MM.1S (cell line): ENCODE data around the gene RPTOR.
A peak's percentile ranks its signal among the peaks of the same experiment; 100 is the strongest.

ENCODE experiments used
- DNase-seq: peaks from one replicate; pipeline ENCODE4 v3.0.0-alpha.2; 2015
- H2AFZ ChIP-seq: fragments of 300-600 bp; sonication (generic); 2 replicates; pipeline ENCODE4 v1.6.0; 2016; ENCODE audit warnings: antibody characterized with exemption, low read length
- H3F3A ChIP-seq: fragments of 300-600 bp; sonication (generic); 2 replicates; pipeline ENCODE4 v1.6.1; 2016; ENCODE audit warnings: mild to moderate bottlenecking, antibody characterized with exemption, low read length, moderate library complexity, mixed read lengths; ENCODE audit not compliant: insufficient read depth
- H3K27ac ChIP-seq: fragments of 300-600 bp; sonication (generic); 2 replicates; pipeline ENCODE4 v1.5.1; 2016; ENCODE audit warnings: mild to moderate bottlenecking, low read length
- H3K27me3 ChIP-seq: fragments of 300-600 bp; sonication (generic); replicated peaks from 2 replicates; pipeline ENCODE4 v1.6.0; 2016; ENCODE audit warnings: low read length; ENCODE audit not compliant: insufficient read depth
- H3K36me3 ChIP-seq: fragments of 300-600 bp; sonication (generic); replicated peaks from 2 replicates; pipeline ENCODE4 v1.6.1; 2016; ENCODE audit warnings: mild to moderate bottlenecking, low read length, mixed read lengths; ENCODE audit not compliant: insufficient read depth
- H3K4me1 ChIP-seq: fragments of 300-600 bp; sonication (generic); 2 replicates; pipeline ENCODE4 v1.6.1; 2016; ENCODE audit warnings: low read length, mixed read lengths
- H3K4me2 ChIP-seq: fragments of 300-600 bp; sonication (generic); 2 replicates; pipeline ENCODE4 v1.6.0; 2016; ENCODE audit warnings: low read depth, low read length
- H3K4me3 ChIP-seq: fragments of 300-600 bp; sonication (generic); 2 replicates; pipeline ENCODE4 v1.5.1; 2016; ENCODE audit warnings: low read length, mixed read lengths
- H3K79me2 ChIP-seq: fragments of 300-600 bp; sonication (generic); 2 replicates; pipeline ENCODE4 v1.6.1; 2016; ENCODE audit warnings: mixed run types, low read length, mixed read lengths
- H3K9ac ChIP-seq: fragments of 300-600 bp; sonication (generic); 2 replicates; pipeline ENCODE4 v1.6.1; 2016; ENCODE audit warnings: low read length, mixed read lengths
- H3K9me2 ChIP-seq: fragments of 300-600 bp; sonication (generic); replicated peaks from 2 replicates; pipeline ENCODE4 v1.6.1; 2016; ENCODE audit warnings: mild to moderate bottlenecking, low read length, mixed read lengths; ENCODE audit not compliant: insufficient read depth
- H3K9me3 ChIP-seq: fragments of 300-600 bp; sonication (generic); replicated peaks from 2 replicates; pipeline ENCODE4 v1.6.1; 2016; ENCODE audit warnings: mild to moderate bottlenecking, low read length, mixed read lengths; ENCODE audit not compliant: insufficient read depth
- H4K20me1 ChIP-seq: fragments of 300-600 bp; sonication (generic); 2 replicates; pipeline ENCODE4 v1.6.1; 2016; ENCODE audit warnings: mild to moderate bottlenecking, low read length, moderate library complexity, mixed read lengths; ENCODE audit not compliant: insufficient read depth
- EZH2 ChIP-seq: fragments of 300-600 bp; sonication (generic); optimal IDR thresholded peaks from 2 replicates; pipeline ENCODE3; 2017; ENCODE audit warnings: low read depth, mild to moderate bottlenecking, antibody characterized with exemption, low read length, mixed read lengths
- EZH2phosphoT487 ChIP-seq: fragments of 300-600 bp; sonication (generic); IDR thresholded peaks from 2 replicates; pipeline ENCODE4 v1.6.1; 2018; ENCODE audit warnings: antibody characterized with exemption, low read length
- TF ChIP-seq, protein P1 (sequence below): fragments of 300-600 bp; sonication (generic); IDR thresholded peaks from 2 replicates; pipeline ENCODE4 v1.5.1; 2016; ENCODE audit warnings: antibody characterized with exemption, low read length, mixed read lengths

RPTOR gene, protein sequence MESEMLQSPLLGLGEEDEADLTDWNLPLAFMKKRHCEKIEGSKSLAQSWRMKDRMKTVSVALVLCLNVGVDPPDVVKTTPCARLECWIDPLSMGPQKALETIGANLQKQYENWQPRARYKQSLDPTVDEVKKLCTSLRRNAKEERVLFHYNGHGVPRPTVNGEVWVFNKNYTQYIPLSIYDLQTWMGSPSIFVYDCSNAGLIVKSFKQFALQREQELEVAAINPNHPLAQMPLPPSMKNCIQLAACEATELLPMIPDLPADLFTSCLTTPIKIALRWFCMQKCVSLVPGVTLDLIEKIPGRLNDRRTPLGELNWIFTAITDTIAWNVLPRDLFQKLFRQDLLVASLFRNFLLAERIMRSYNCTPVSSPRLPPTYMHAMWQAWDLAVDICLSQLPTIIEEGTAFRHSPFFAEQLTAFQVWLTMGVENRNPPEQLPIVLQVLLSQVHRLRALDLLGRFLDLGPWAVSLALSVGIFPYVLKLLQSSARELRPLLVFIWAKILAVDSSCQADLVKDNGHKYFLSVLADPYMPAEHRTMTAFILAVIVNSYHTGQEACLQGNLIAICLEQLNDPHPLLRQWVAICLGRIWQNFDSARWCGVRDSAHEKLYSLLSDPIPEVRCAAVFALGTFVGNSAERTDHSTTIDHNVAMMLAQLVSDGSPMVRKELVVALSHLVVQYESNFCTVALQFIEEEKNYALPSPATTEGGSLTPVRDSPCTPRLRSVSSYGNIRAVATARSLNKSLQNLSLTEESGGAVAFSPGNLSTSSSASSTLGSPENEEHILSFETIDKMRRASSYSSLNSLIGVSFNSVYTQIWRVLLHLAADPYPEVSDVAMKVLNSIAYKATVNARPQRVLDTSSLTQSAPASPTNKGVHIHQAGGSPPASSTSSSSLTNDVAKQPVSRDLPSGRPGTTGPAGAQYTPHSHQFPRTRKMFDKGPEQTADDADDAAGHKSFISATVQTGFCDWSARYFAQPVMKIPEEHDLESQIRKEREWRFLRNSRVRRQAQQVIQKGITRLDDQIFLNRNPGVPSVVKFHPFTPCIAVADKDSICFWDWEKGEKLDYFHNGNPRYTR (N-terminal part only)

DNA sequence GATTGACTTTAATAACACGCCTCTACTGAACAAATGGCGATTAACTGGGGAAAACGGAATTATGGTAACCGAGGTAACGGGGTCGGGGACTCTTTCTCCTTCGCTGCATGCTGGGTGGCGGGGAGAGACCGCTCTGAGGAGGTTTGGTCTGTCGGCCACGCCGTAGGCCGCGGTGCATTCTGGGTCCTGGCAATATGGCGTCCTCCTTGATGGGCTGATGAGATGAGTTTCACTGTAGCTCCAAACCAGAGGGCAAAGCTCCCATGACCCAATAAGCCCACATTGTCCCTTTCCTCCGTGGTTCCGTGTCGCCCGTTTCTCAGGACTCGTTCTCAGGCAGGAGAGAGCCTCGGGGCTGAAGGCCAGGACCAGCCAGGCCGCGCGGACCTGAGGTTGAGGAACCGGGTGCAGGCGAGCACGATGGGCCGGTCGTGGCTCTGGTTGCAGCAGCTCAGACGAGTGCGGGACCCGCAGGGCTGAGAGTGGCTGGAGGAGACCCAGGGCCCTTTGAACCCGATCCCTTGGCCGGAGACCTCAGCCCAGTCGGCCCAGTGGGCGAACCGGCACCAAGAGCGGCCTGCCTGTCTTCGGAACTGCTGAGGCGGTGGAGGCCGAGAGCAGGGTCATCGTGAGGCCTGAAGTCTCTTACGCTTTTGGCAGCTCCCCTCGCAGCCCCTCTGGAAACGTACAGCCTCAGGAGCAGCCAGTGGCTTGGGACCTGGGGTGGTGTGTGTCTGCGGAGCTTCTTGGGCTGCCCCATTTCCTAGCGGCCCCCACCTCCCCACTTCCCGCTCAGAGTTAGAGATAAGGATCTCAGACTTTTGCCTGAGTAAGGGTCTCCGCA, at the start of gene RPTOR:
TSS of gene RPTOR (plus strand) at position 184 of the 844 bp plus-strand sequence. CDS start 792 bp downstream, outside the sequence.
- Histone ChIP-seq H3K36me3 (no peaks in the 10 kb centered on the region), H2AFZ (peak within 1 kb of the TSS; percentile 71), H3K9me2 (no peaks in the 10 kb centered on the region), H3K27ac (peak within 1 kb of the TSS; percentile 40; the same call in 1 of the 2 replicates), H3K4me3 (peak within 1 kb of the TSS; percentile 94), H3K27me3 (peaks cover 35% of the 10 kb centered on the region), H3K4me1 (peaks cover 10% of the 10 kb centered on the region), H3K9me3 (no peaks in the 10 kb centered on the region), H4K20me1 (no peaks in the 10 kb centered on the region), H3K79me2 (peaks cover 51% of the 10 kb centered on the region), H3K4me2 (peak within 1 kb of the TSS; percentile 96), H3K9ac (peak within 1 kb of the TSS; percentile 96), H3F3A (no peaks in the 10 kb centered on the region)
- TF ChIP-seq EZH2phosphoT487 (no peak), EZH2 (no peak)
- TF ChIP-seq, protein P1, sequence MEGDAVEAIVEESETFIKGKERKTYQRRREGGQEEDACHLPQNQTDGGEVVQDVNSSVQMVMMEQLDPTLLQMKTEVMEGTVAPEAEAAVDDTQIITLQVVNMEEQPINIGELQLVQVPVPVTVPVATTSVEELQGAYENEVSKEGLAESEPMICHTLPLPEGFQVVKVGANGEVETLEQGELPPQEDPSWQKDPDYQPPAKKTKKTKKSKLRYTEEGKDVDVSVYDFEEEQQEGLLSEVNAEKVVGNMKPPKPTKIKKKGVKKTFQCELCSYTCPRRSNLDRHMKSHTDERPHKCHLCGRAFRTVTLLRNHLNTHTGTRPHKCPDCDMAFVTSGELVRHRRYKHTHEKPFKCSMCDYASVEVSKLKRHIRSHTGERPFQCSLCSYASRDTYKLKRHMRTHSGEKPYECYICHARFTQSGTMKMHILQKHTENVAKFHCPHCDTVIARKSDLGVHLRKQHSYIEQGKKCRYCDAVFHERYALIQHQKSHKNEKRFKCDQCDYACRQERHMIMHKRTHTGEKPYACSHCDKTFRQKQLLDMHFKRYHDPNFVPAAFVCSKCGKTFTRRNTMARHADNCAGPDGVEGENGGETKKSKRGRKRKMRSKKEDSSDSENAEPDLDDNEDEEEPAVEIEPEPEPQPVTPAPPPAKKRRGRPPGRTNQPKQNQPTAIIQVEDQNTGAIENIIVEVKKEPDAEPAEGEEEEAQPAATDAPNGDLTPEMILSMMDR = no peak
- DNase-seq = peak; percentile 82

GRCh38 chr17:80497726-80498241, 46.9 kb upstream of the RPTOR start:
- H3K27me3 ChIP-seq = peaks cover 95% of the 10 kb centered on the region
- no peak overlapping the region for H3K9ac ChIP-seq
- no peaks in the 10 kb centered on the region for H3K9me3 ChIP-seq
- no peaks in the 10 kb centered on the region for H3F3A ChIP-seq
- no peaks in the 10 kb centered on the region for H3K4me1 ChIP-seq
- DNase-seq = no peak
- no peak overlapping the region for H3K27ac ChIP-seq
- H3K36me3 ChIP-seq = no peaks in the 10 kb centered on the region
- no peaks in the 10 kb centered on the region for H3K79me2 ChIP-seq
- no peak overlapping the region for H3K4me2 ChIP-seq
- no peaks in the 10 kb centered on the region for H3K9me2 ChIP-seq
- H3K4me3 ChIP-seq = no peak overlapping the region
- TF ChIP-seq EZH2 = no peak
- TF ChIP-seq EZH2phosphoT487 = no peak
- TF ChIP-seq, protein P1 = no peak
- H2AFZ ChIP-seq = no peak overlapping the region
- no peaks in the 10 kb centered on the region for H4K20me1 ChIP-seq
